ENCODE results near the gene DES.

DNA sequence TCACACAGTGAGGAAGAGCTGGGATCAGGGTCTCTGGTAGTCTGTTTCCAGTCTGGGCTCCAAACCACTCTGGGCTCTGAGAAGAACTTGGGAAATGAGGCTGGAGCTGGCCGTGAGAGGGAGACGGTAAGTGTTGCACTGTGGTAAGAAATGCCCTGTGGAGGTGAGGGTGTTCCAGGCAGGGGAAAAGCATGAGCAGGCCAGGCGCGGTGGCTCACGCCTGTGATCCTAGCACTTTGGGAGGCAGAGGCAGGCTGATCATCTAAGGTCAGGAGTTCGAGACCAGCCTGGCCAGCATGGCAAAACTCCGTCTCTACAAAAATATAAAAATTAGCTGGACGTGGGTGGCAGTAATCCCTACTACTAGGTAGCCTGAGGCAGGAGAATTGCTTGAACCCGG is 14.3 kb upstream of the DES start:
- TF ChIP-seq POLR2AphosphoS5 (IDR thresholded peaks at IDR 0.05; ENCODE audit: low read depth, low read length) (no peak), SIN3A (IDR thresholded peaks at IDR 0.05; ENCODE audit: borderline replicate concordance, insufficient read depth, low read length) (no peak), TAF1 (IDR thresholded peaks at IDR 0.05; ENCODE audit: borderline replicate concordance, insufficient read depth, low read length) (no peak)

Measured in PFSK-1 (cell line).